Smooth muscle cell (in vitro differentiated cells): ENCODE results near the gene PTPRE. TPM values are rescaled to one million over a fixed set of nuclear protein-coding genes. Genes with fewer than 3 reads are reported as not detected.

Experiments used
- DNase-seq: peaks from one replicate; lab custom pipeline; 2025; ENCODE audit not compliant: unreplicated experiment; lab: John Stamatoyannopoulos, UW
- H2AFZ ChIP-seq: fragments of 200-600 bp; sonication (generic); 2 replicates; pipeline ENCODE4 v1.6.0; 2016; ENCODE audit warnings: antibody characterized with exemption, low read depth, mild to moderate bottlenecking
- H3F3A ChIP-seq: fragments of 200-600 bp; sonication (generic); 2 replicates; pipeline ENCODE4 v1.6.0; 2017; ENCODE audit warnings: antibody characterized with exemption, low read depth
- H3K27ac ChIP-seq: fragments of 200-600 bp; sonication (generic); 2 replicates; pipeline ENCODE4 v1.5.1; 2016; ENCODE audit warnings: low read depth, mild to moderate bottlenecking
- H3K27me3 ChIP-seq: fragments of 200-600 bp; sonication (generic); 2 replicates; pipeline ENCODE4 v1.6.1; 2016; ENCODE audit warnings: low read depth, mild to moderate bottlenecking
- H3K36me3 ChIP-seq: fragments of 200-600 bp; sonication (generic); 2 replicates; pipeline ENCODE4 v1.5.1; 2016; ENCODE audit warnings: low read depth
- H3K4me1 ChIP-seq: fragments of 200-600 bp; sonication (generic); 2 replicates; pipeline ENCODE4 v1.5.1; 2016; ENCODE audit warnings: low read depth
- H3K4me2 ChIP-seq: fragments of 200-600 bp; sonication (generic); 2 replicates; pipeline ENCODE4 v1.6.0; 2016; ENCODE audit warnings: mild to moderate bottlenecking
- H3K4me3 ChIP-seq: fragments of 200-600 bp; sonication (generic); 2 replicates; pipeline ENCODE4 v1.5.1; 2016; ENCODE audit warnings: mild to moderate bottlenecking
- H3K79me2 ChIP-seq: fragments of 200-600 bp; sonication (generic); 2 replicates; pipeline ENCODE4 v1.6.0; 2016; ENCODE audit warnings: low read depth, mild to moderate bottlenecking
- H3K9ac ChIP-seq: fragments of 200-600 bp; sonication (generic); 2 replicates; pipeline ENCODE4 v1.6.0; 2016; ENCODE audit warnings: low read depth
- H3K9me3 ChIP-seq: fragments of 200-600 bp; sonication (generic); replicated peaks from 2 replicates; pipeline ENCODE4 v1.5.1; 2016; ENCODE audit warnings: low read depth
- H4K20me1 ChIP-seq: fragments of 200-600 bp; sonication (generic); 2 replicates; pipeline ENCODE4 v1.6.0; 2016; ENCODE audit warnings: low read depth
- WGBS: methylation state at CpG from one replicate; pipeline ENCODE4 v1.1.7; 2016; ENCODE audit warnings: low lambda C conversion rate; 5-methylcytosine and 5-hydroxymethylcytosine counted together
- polyA plus RNA-seq: library from polyadenylated mRNA; unstranded; fragments of >200 nt; fragmentation: Nextera tagmentation; extraction: Ambion mirVana; gene quantifications from 2 replicates; pipeline ENCODE4 v1.2.1, GENCODE V29; 2016
- total RNA-seq: library from RNA; depleted of rRNA; stranded (reverse); fragments of >200 nt; gene quantifications from 2 replicates; pipeline ENCODE4 v1.2.3, GENCODE V29; 2014
- TF ChIP-seq, protein P1 (sequence below): fragments of 200-600 bp; sonication (generic); IDR thresholded peaks from 2 replicates; pipeline ENCODE4 v1.5.1; 2017; ENCODE audit warnings: borderline replicate concordance, mild to moderate bottlenecking, antibody characterized with exemption; ENCODE audit not compliant: insufficient read depth, poor library complexity, severe bottlenecking

PTPRE gene
- total and polyA plus RNA-seq, 2 experiments from 2014 or later = 17.1 to 22.7 TPM

DNA sequence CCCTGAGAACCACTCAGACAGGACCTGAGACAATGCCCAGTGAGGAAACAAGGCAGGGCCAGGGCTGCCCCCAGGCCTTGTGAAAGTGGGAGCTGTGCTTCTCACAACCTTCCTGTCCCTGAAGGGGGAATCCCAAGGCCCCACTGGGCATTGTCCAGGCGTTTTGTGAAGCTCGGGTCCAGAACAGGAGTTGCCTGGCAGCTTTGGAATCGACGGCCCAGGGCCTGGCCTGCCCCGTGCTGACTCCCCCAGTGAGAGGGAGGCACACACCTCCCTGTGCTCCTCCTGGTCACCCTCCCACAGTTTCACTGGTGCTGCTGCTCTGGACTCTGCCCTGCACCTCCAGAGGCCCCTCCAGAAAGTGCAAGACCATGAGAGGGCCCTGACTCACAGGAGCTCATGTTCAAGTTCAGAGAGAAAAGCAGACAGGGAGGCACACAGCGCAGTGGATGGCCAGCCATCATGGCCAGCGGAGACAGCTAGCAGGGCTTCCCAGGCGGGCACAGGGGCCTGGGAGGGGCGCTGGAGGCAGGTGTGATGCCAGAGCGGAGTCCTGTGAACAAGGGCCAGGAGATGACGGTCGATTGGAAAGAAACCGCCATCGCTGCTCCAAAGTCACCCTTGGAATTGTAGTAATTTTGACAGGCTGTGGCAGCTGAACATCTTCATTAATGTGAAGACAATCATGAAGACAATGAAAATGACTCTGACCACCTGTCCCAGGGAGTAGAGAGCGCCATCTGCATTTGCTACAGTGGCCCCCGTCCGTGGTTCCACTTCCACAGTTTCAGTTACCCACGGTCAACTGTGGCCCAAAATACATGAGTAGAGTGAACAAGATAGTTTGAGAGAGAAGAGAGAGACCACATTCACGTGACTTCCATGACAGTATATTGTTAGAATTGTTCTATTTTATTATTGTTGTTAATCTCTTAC is 115.6 kb downstream of the PTPRE start:
- Histone ChIP-seq H3K4me3 (no peak overlapping the region), H3K4me2 (no peak overlapping the region), H3K36me3 (no peaks in the 10 kb centered on the region), H3K9ac (no peak overlapping the region), H3K4me1 (no peaks in the 10 kb centered on the region), H4K20me1 (peaks cover 79% of the 10 kb centered on the region), H3K9me3 (no peaks in the 10 kb centered on the region), H3K27ac (no peak overlapping the region), H3K79me2 (no peaks in the 10 kb centered on the region), H2AFZ (no peak overlapping the region), H3K27me3 (no peaks in the 10 kb centered on the region), H3F3A (no peaks in the 10 kb centered on the region)
- TF ChIP-seq, protein P1, sequence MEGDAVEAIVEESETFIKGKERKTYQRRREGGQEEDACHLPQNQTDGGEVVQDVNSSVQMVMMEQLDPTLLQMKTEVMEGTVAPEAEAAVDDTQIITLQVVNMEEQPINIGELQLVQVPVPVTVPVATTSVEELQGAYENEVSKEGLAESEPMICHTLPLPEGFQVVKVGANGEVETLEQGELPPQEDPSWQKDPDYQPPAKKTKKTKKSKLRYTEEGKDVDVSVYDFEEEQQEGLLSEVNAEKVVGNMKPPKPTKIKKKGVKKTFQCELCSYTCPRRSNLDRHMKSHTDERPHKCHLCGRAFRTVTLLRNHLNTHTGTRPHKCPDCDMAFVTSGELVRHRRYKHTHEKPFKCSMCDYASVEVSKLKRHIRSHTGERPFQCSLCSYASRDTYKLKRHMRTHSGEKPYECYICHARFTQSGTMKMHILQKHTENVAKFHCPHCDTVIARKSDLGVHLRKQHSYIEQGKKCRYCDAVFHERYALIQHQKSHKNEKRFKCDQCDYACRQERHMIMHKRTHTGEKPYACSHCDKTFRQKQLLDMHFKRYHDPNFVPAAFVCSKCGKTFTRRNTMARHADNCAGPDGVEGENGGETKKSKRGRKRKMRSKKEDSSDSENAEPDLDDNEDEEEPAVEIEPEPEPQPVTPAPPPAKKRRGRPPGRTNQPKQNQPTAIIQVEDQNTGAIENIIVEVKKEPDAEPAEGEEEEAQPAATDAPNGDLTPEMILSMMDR = no peak
- DNase-seq = no peak
- WGBS = 94% methylated on average over 19 of the region's 19 CpGs

DNA sequence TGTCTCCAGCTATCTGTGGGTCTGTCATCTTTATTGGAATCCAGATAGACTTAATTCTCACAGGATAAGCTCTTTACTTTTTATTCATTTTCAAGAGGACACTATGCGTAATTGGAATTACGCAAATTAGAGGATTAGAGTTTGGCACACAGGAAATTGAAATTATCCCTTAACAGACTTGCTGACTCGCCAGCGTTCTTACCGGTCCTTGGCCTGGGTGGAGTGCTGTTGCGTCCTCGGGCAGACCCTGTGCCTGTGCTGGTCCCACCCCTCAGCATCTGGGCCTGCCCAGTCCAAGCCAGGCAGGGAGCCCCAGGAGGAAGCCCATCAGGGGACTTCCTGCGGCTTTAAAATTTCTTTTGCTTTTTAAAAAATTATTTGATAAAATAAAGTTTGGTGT is 117.5 kb downstream of the PTPRE start:
- no peaks in the 10 kb centered on the region for H3K36me3 ChIP-seq
- H3K4me3 ChIP-seq = no peak overlapping the region
- no peaks in the 10 kb centered on the region for H3K79me2 ChIP-seq
- no peak overlapping the region for H3K4me2 ChIP-seq
- H2AFZ ChIP-seq = no peak overlapping the region
- H4K20me1 ChIP-seq = peaks cover 82% of the 10 kb centered on the region
- H3K27me3 ChIP-seq = no peaks in the 10 kb centered on the region
- WGBS = 81% methylated on average over 8 of the region's 8 CpGs
- no peak for DNase-seq
- peaks cover 7% of the 10 kb centered on the region for H3K4me1 ChIP-seq
- H3K9ac ChIP-seq = no peak overlapping the region
- no peak overlapping the region for H3K27ac ChIP-seq
- no peaks in the 10 kb centered on the region for H3K9me3 ChIP-seq
- TF ChIP-seq, protein P1 = no peak
- H3F3A ChIP-seq = no peaks in the 10 kb centered on the region

DNA sequence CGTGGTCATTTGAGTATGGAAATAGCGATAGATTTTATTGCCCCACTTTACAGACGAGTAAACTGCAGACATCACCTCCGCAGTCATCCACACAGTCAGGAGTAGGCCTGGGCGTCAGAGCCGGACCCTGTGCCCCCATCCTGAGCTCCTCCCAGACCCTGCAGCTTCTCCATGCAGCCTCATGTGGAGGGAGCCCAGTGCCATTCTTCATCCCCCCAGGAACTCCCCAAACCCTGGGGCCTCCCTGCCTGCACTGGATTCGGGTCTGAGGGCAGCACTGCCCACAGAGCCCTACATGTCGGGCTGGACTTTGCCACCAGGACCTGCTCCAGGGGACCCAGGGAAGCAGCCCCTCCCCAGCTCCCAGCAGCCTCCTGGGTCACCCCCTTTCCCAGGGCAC is 118.5 kb downstream of the PTPRE start:
- Histone ChIP-seq H3K4me1 (peaks cover 12% of the 10 kb centered on the region), H3K4me2 (no peak overlapping the region), H3K9me3 (no peaks in the 10 kb centered on the region), H2AFZ (no peak overlapping the region), H3K79me2 (no peaks in the 10 kb centered on the region), H3K27ac (no peak overlapping the region), H3K4me3 (no peak overlapping the region), H3K36me3 (no peaks in the 10 kb centered on the region), H3K27me3 (no peaks in the 10 kb centered on the region), H3K9ac (no peak overlapping the region), H3F3A (no peaks in the 10 kb centered on the region), H4K20me1 (peaks cover 83% of the 10 kb centered on the region)
- 90% methylated on average over 8 of the region's 8 CpGs for WGBS
- DNase-seq = no peak
- TF ChIP-seq, protein P1 = no peak

DNA sequence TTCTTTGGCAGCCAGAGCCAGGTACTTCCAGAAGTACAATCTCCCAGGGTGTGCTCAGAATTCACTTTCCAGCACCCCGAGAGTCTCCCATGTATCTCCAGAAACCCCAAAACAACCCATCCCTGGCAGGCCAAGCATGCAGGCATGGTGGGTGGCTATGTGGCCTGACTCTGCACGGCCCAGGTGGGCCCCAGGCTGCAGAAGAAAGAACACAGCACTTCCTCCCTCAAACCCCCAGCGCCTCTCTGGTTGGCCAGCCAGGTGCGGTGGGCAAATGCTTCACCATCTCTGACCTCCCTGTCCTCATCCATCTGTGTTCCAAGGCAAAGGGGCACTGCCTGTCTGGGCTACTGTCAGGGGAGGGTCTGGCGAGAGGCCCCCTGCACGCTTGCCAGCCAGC is 119.0 kb downstream of the PTPRE start:
- WGBS = 90% methylated on average over 6 of the region's 6 CpGs
- no peaks in the 10 kb centered on the region for H3K9me3 ChIP-seq
- H3K4me1 ChIP-seq = peaks cover 12% of the 10 kb centered on the region
- H3K27me3 ChIP-seq = no peaks in the 10 kb centered on the region
- H3K36me3 ChIP-seq = no peaks in the 10 kb centered on the region
- no peak overlapping the region for H2AFZ ChIP-seq
- H3K9ac ChIP-seq = no peak overlapping the region
- no peak overlapping the region for H3K4me2 ChIP-seq
- TF ChIP-seq, protein P1 = no peak
- H4K20me1 ChIP-seq = peaks cover 84% of the 10 kb centered on the region
- H3K79me2 ChIP-seq = no peaks in the 10 kb centered on the region
- no peak overlapping the region for H3K27ac ChIP-seq
- no peak overlapping the region for H3K4me3 ChIP-seq
- no peak for DNase-seq
- H3F3A ChIP-seq = no peaks in the 10 kb centered on the region
